Mesothelial cell of epicardium (in vitro differentiated cells): ENCODE results near the gene ZNF496. TPM values are rescaled to one million over a fixed set of nuclear protein-coding genes. Genes with fewer than 3 reads are reported as not detected.

ENCODE experiments used
- DNase-seq, 2 experiments: peaks; one replicate each; pipeline ENCODE4 v3.0.0; 2021; ENCODE audit warnings: low spot score in 2 of 2; ENCODE audit not compliant: unreplicated experiment in 2 of 2
- H3K27ac Mint-ChIP-seq: 2 replicates; pipeline ENCODE4 v1.8.0; 2021; ENCODE audit warnings: mixed read lengths
- H3K27me3 Mint-ChIP-seq: 2 replicates; pipeline ENCODE4 v1.8.0; 2021; ENCODE audit warnings: low read depth, mixed read lengths
- H3K36me3 Mint-ChIP-seq: 2 replicates; pipeline ENCODE4 v1.8.0; 2021; ENCODE audit warnings: mixed read lengths
- H3K4me1 Mint-ChIP-seq: 2 replicates; pipeline ENCODE4 v1.8.0; 2021; ENCODE audit warnings: mixed read lengths
- H3K4me3 Mint-ChIP-seq: 2 replicates; pipeline ENCODE4 v1.8.0; 2021; ENCODE audit warnings: mild to moderate bottlenecking, moderate library complexity, mixed read lengths
- H3K9me3 Mint-ChIP-seq: 2 replicates; pipeline ENCODE4 v1.8.0; 2021; ENCODE audit warnings: mixed read lengths
- CTCF ChIP-seq: fragments of 200-600 bp; sonication (generic); IDR thresholded peaks from one replicate; pipeline ENCODE4 v1.5.0; 2021; ENCODE audit warnings: antibody characterized with exemption; ENCODE audit not compliant: unreplicated experiment
- total RNA-seq: library from RNA; stranded (reverse); gene quantifications from 3 replicates; pipeline ENCODE4 v1.2.1, GENCODE V29; 2021

Gene ZNF496
- total RNA-seq, 1 donor from 2014 or later = 69.0 TPM

- DNase-seq = no peak
- Mint-ChIP-seq H3K4me1 (peaks cover 70% of the 10 kb centered on the region), H3K4me3 (no peak overlapping the region), H3K27me3 (no peaks in the 10 kb centered on the region), H3K9me3 (no peaks in the 10 kb centered on the region), H3K27ac (no peak overlapping the region), H3K36me3 (no peaks in the 10 kb centered on the region)
- peak; percentile 59 for TF ChIP-seq CTCF
Measured at GRCh38 chr1:247373721-247374141, 42.1 kb upstream of the ZNF496 start.

GRCh38 chr1:247371801-247372259, 40.2 kb upstream of the ZNF496 start:
- Mint-ChIP-seq H3K4me1 (peaks cover 61% of the 10 kb centered on the region), H3K27ac (peak overlapping the region; percentile 93), H3K36me3 (peaks cover 1% of the 10 kb centered on the region), H3K9me3 (peaks cover 7% of the 10 kb centered on the region), H3K27me3 (no peaks in the 10 kb centered on the region), H3K4me3 (no peak overlapping the region)
- no peak for DNase-seq
- no peak for TF ChIP-seq CTCF

- no peak overlapping the region for H3K4me3 Mint-ChIP-seq
- peak; percentile 59 to 71 for DNase-seq
- H3K27me3 Mint-ChIP-seq = no peaks in the 10 kb centered on the region
- H3K27ac Mint-ChIP-seq = peak overlapping the region; percentile 93
- peaks cover 58% of the 10 kb centered on the region for H3K4me1 Mint-ChIP-seq
- H3K9me3 Mint-ChIP-seq = peaks cover 7% of the 10 kb centered on the region
- no peak for TF ChIP-seq CTCF
- peaks cover 1% of the 10 kb centered on the region for H3K36me3 Mint-ChIP-seq
Measured at GRCh38 chr1:247370786-247371732, 39.4 kb upstream of the ZNF496 start.

- H3K27ac Mint-ChIP-seq = peak overlapping the region; percentile 89
- H3K36me3 Mint-ChIP-seq = peaks cover 1% of the 10 kb centered on the region
- no peak for TF ChIP-seq CTCF
- no peak overlapping the region for H3K4me3 Mint-ChIP-seq
- H3K27me3 Mint-ChIP-seq = no peaks in the 10 kb centered on the region
- H3K4me1 Mint-ChIP-seq = peaks cover 44% of the 10 kb centered on the region
- peaks cover 20% of the 10 kb centered on the region for H3K9me3 Mint-ChIP-seq
- DNase-seq = no peak
Measured at GRCh38 chr1:247368490-247369145, 37.0 kb upstream of the ZNF496 start.

- Mint-ChIP-seq H3K9me3 (peaks cover 20% of the 10 kb centered on the region), H3K27ac (peak overlapping the region; percentile 81), H3K36me3 (peaks cover 1% of the 10 kb centered on the region), H3K4me1 (peaks cover 44% of the 10 kb centered on the region), H3K27me3 (peaks cover 2% of the 10 kb centered on the region), H3K4me3 (no peak overlapping the region)
- TF ChIP-seq CTCF = no peak
- DNase-seq = no peak
Measured at GRCh38 chr1:247367786-247368422, 36.2 kb upstream of the ZNF496 start.
